CD14-positive monocyte (primary cell): ENCODE data around the gene POMT1. TPM values are rescaled to one million over a fixed set of nuclear protein-coding genes. Genes with fewer than 3 reads are reported as not detected.

Source experiments
- DNase-seq, 3 donors: peaks; one replicate each; pipeline ENCODE4 v3.0.0-alpha.2; 2011 to 2022
- H2AFZ ChIP-seq: 2 replicates; pipeline ENCODE4 v1.6.0; 2012; ENCODE audit warnings: mild to moderate bottlenecking, low read depth, low read length, inconsistent platforms; ENCODE audit not compliant: insufficient read depth, poor library complexity, severe bottlenecking
- H3K27ac ChIP-seq, 2 donors: 1 replicate in 1 of 2; 2 replicates in 1 of 2; pipeline ENCODE4 v1.5.1; 2012 to 2013; ENCODE audit warnings: low read length in 2 of 2, control low read depth in 1 of 2, inconsistent platforms in 1 of 2, low read depth in 1 of 2, mild to moderate bottlenecking in 1 of 2
- H3K27me3 ChIP-seq, 2 donors: one replicate each; pipeline versions ENCODE4 v1.6.0 to v1.6.1; 2011 to 2013; ENCODE audit warnings: low read length in 2 of 2; ENCODE audit not compliant: control insufficient read depth in 2 of 2, insufficient read depth in 2 of 2
- H3K36me3 ChIP-seq, 2 donors: replicated peaks in 1 of 2; 1 replicate in 1 of 2; 2 replicates in 1 of 2; pipeline versions ENCODE4 v1.5.1 to v1.6.1; 2012 to 2013; ENCODE audit warnings: low read length in 2 of 2, control low read depth in 1 of 2, inconsistent platforms in 1 of 2, mild to moderate bottlenecking in 1 of 2; ENCODE audit not compliant: insufficient read depth in 2 of 2, control insufficient read depth in 1 of 2
- H3K4me1 ChIP-seq, 2 donors: 1 replicate in 1 of 2; 2 replicates in 1 of 2; pipeline versions ENCODE4 v1.5.1 to v1.6.1; 2012 to 2013; ENCODE audit warnings: low read length in 2 of 2, control low read depth in 1 of 2, inconsistent platforms in 1 of 2, mild to moderate bottlenecking in 1 of 2, moderate library complexity in 1 of 2; ENCODE audit not compliant: insufficient read depth in 2 of 2, control insufficient read depth in 1 of 2
- H3K4me2 ChIP-seq: replicated peaks from 2 replicates; pipeline ENCODE3; 2012; ENCODE audit warnings: low read length, moderate library complexity, mild to moderate bottlenecking; ENCODE audit not compliant: poor library complexity, severe bottlenecking; ENCODE audit errors: extremely low read depth
- H3K4me3 ChIP-seq, 3 experiments: fragments of 200-600 bp in 1 of 3; sonication (generic) in 1 of 3; replicated peaks in 1 of 3; 1 replicate in 2 of 3; 2 replicates in 1 of 3; pipeline ENCODE4 v1.5.1; 2011 to 2013; ENCODE audit warnings: low read length in 3 of 3, mild to moderate bottlenecking in 3 of 3, control low read depth in 2 of 3, low read depth in 2 of 3, inconsistent platforms in 1 of 3, moderate library complexity in 1 of 3
- H3K79me2 ChIP-seq: 2 replicates; pipeline ENCODE4 v1.6.0; 2012; ENCODE audit warnings: mild to moderate bottlenecking, control low read depth, inconsistent platforms, low read length, moderate library complexity; ENCODE audit not compliant: insufficient read depth
- H3K9ac ChIP-seq: 2 replicates; pipeline ENCODE4 v1.6.0; 2017; ENCODE audit warnings: low read length, mild to moderate bottlenecking; ENCODE audit not compliant: insufficient read depth, poor library complexity, severe bottlenecking
- H3K9me3 ChIP-seq, 2 donors: replicated peaks in 1 of 2; 1 replicate in 1 of 2; 2 replicates in 1 of 2; pipeline versions ENCODE4 v1.5.1 to v1.6.1; 2012 to 2013; ENCODE audit warnings: low read length in 2 of 2, control low read depth in 1 of 2; ENCODE audit not compliant: control insufficient read depth in 1 of 2, insufficient read depth in 1 of 2
- H4K20me1 ChIP-seq: 2 replicates; pipeline ENCODE4 v1.6.0; 2012; ENCODE audit warnings: mild to moderate bottlenecking, low read length, control low read depth, moderate library complexity; ENCODE audit not compliant: insufficient read depth
- H3K27ac Mint-ChIP-seq, 7 donors: one replicate each; pipeline ENCODE4 v1.8.0; 2020; ENCODE audit warnings: mild to moderate bottlenecking in 7 of 7, mixed read lengths in 7 of 7, moderate library complexity in 6 of 7, inconsistent platforms in 2 of 7
- H3K27me3 Mint-ChIP-seq, 3 donors: one replicate each; pipeline ENCODE4 v1.8.0; 2021 to 2022; ENCODE audit warnings: low read depth in 3 of 3, mild to moderate bottlenecking in 3 of 3, mixed read lengths in 3 of 3, moderate library complexity in 3 of 3, inconsistent platforms in 1 of 3
- H3K36me3 Mint-ChIP-seq, 2 donors: one replicate each; pipeline ENCODE4 v1.8.0; 2020; ENCODE audit warnings: mixed read lengths in 2 of 2, inconsistent platforms in 1 of 2, mild to moderate bottlenecking in 1 of 2
- H3K4me1 Mint-ChIP-seq: one replicate; pipeline ENCODE4 v1.8.0; 2020; ENCODE audit warnings: mild to moderate bottlenecking, mixed read lengths
- H3K4me3 Mint-ChIP-seq, 2 donors: one replicate each; pipeline ENCODE4 v1.8.0; 2020; ENCODE audit warnings: mild to moderate bottlenecking in 2 of 2, mixed read lengths in 2 of 2, moderate library complexity in 1 of 2
- H3K9me3 Mint-ChIP-seq, 7 donors: one replicate each; pipeline ENCODE4 v1.8.0; 2020 to 2022; ENCODE audit warnings: mixed read lengths in 7 of 7, mild to moderate bottlenecking in 6 of 7, moderate library complexity in 6 of 7, inconsistent platforms in 2 of 7
- WGBS: methylation state at CpG from one replicate; pipeline ENCODE4 v1.1.5; 2013; ENCODE audit warnings: missing lambda C conversion rate; ENCODE audit not compliant: insufficient coverage; 5-methylcytosine and 5-hydroxymethylcytosine counted together
- intact Hi-C, 2 donors: fragments of 100-400 bp; cut with micrococcal nuclease; formaldehyde crosslinking; loops; one replicate each; pipeline versions ENCODE4 v1.15.0 to v1.15.1; 2023
- polyA plus RNA-seq, 3 donors: library from polyadenylated mRNA; depleted of rRNA in 1 of 3; unstranded in 2 of 3; stranded (reverse) in 1 of 3; fragments of 300-500 nt in 2 of 3; fragments of >200 nt in 1 of 3; fragmentation: Illumina TruSeq in 2 of 3; gene quantifications; 1 replicate in 2 of 3; 2 replicates in 1 of 3; pipeline ENCODE4 v1.2.3, GENCODE V29; 2012 to 2021
- TF ChIP-seq, protein P1 (sequence below): fragments of 200-600 bp; IDR thresholded peaks from one replicate; pipeline ENCODE4 v1.8.0; 2022; ENCODE audit warnings: antibody characterized with exemption, mild to moderate bottlenecking

Gene POMT1
- polyA plus RNA-seq, 3 donors = 5.9 to 22.3 (median 7.5) TPM

DNA sequence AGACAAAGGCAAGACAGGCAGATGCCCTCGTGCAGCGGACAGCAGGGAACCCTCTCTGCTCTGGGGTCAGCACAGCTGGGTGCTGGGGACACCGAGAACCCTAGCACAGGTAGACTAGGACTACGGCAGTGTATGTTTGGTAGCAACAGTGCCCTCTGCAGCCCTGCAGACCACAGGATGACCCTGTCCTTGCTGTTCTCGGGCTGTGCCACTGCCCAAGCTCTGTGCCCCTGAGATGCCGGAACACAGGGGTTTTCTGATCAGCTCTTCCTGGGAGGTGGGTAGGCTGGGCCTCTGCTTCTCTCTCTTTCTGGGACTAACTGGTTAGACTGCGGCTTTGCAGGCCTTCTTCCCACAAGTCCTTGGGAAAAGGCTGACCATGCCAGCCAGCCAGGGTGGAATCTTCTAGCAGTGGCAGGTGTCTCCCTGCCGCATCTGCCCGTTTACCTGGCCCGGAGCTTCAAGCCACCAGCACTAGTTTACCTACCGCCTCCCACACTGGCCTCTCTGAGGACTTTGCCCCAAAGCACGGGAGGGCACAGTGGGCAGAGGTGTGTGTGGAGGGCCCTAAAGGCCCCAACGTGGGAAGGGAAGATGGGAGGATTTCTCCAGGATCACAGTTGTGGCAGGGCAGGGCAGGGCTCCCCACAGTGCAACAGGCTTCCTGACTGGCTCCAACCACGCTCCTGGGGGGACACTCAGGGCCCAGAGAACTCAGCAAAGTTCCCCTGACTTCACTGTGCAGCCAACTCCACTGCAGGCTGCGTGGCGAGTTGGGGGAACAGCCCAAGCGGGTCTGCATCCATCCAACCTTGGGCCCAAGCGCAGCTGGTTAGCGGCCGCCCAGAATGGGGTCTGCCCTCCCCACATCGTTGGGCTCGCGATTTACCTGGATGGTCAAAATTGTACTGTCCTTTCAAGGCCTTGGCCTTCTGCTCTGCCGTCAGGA lies 27.2 kb downstream of the POMT1 start:
- intact Hi-C loops = no loop called here
- H3K27ac Mint-ChIP-seq = peak overlapping the region in 5 of 7 donors; percentile 57 to 82 (median 72)
- H3K4me1 Mint-ChIP-seq = peaks cover 11% of the 10 kb centered on the region

DNA sequence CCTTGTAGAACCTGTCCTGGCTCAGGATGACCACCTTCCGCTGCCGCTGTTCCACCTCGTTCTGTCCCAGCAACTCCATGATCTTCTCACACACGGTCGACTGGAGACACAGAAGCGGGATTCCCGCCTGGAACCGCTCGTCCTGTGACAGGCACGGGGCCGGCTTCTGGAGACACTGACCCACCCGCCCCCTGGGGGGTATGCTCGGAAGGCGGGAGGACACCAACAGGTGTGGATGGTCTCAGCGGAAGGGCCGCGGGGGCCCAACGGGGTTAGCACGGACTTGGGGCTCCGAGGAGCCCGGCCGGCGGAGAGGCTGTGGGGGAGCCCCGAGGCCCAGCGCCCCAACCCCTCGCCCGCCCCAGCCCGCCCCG lies 27.8 kb downstream of the POMT1 start:
- WGBS = 8% methylated on average over 28 of the region's 29 CpGs
- Histone ChIP-seq H3K9me3 (no peaks in the 10 kb centered on the region), H3K27me3 (no peaks in the 10 kb centered on the region), H3K27ac (peak overlapping the region in 1 of 2 donors; percentile 78), H3K79me2 (peaks cover 12% of the 10 kb centered on the region), H2AFZ (peak overlapping the region; percentile 98), H3K9ac (peak overlapping the region; percentile 87), H3K36me3 (peaks cover 34 to 43% of the 10 kb centered on the region in 2 donors), H3K4me2 (peak overlapping the region; percentile 92), H4K20me1 (no peaks in the 10 kb centered on the region), H3K4me3 (peak overlapping the region; percentile 52 to 88 (median 88)), H3K4me1 (peaks cover 13 to 18% of the 10 kb centered on the region in 2 donors)
- H3K9me3 Mint-ChIP-seq = no peaks in the 10 kb centered on the region
- peaks cover 31 to 42% of the 10 kb centered on the region in 2 donors for H3K36me3 Mint-ChIP-seq
- H3K27me3 Mint-ChIP-seq = peaks cover 0 to 6% (median 5%) of the 10 kb centered on the region in 3 donors
- H3K4me1 Mint-ChIP-seq = peaks cover 11% of the 10 kb centered on the region
- peak in 1 of 3 donors; percentile 1 for DNase-seq
- intact Hi-C loops = no loop called here
- peak overlapping the region in 6 of 7 donors; percentile 45 to 82 (median 69) for H3K27ac Mint-ChIP-seq
- TF ChIP-seq, protein P1, sequence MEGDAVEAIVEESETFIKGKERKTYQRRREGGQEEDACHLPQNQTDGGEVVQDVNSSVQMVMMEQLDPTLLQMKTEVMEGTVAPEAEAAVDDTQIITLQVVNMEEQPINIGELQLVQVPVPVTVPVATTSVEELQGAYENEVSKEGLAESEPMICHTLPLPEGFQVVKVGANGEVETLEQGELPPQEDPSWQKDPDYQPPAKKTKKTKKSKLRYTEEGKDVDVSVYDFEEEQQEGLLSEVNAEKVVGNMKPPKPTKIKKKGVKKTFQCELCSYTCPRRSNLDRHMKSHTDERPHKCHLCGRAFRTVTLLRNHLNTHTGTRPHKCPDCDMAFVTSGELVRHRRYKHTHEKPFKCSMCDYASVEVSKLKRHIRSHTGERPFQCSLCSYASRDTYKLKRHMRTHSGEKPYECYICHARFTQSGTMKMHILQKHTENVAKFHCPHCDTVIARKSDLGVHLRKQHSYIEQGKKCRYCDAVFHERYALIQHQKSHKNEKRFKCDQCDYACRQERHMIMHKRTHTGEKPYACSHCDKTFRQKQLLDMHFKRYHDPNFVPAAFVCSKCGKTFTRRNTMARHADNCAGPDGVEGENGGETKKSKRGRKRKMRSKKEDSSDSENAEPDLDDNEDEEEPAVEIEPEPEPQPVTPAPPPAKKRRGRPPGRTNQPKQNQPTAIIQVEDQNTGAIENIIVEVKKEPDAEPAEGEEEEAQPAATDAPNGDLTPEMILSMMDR = peak; percentile 29
- H3K4me3 Mint-ChIP-seq = peak overlapping the region; percentile 77 to 84

More for the DNA sequence above, 27.2 kb downstream of the POMT1 start:
- Histone ChIP-seq H3K27ac (peak overlapping the region in 1 of 2 donors; percentile 78), H3K27me3 (no peaks in the 10 kb centered on the region), H3K4me3 (peak overlapping the region; percentile 52 to 88 (median 88)), H3K9ac (peak overlapping the region; percentile 87), H3K9me3 (no peaks in the 10 kb centered on the region), H4K20me1 (no peaks in the 10 kb centered on the region), H3K36me3 (peaks cover 39 to 50% of the 10 kb centered on the region in 2 donors), H3K4me2 (peak overlapping the region; percentile 92), H3K4me1 (peaks cover 13 to 18% of the 10 kb centered on the region in 2 donors), H2AFZ (peak overlapping the region; percentile 98), H3K79me2 (peaks cover 12% of the 10 kb centered on the region)
- peak overlapping the region; percentile 77 to 84 for H3K4me3 Mint-ChIP-seq
- no peak for DNase-seq
- no peaks in the 10 kb centered on the region for H3K9me3 Mint-ChIP-seq
- peaks cover 2 to 6% (median 5%) of the 10 kb centered on the region in 3 donors for H3K27me3 Mint-ChIP-seq
- H3K36me3 Mint-ChIP-seq = peaks cover 35 to 47% of the 10 kb centered on the region in 2 donors
- WGBS = 73% methylated on average over 23 of the region's 24 CpGs
- TF ChIP-seq, protein P1 = no peak
